Thymus (tissue), 11 donors: Measurements from ENCODE around the gene CSRNP3. TPM values are rescaled to one million over a fixed set of nuclear protein-coding genes. Genes with fewer than 3 reads are reported as not detected.
A peak's percentile ranks its signal among the peaks of the same experiment; 100 is the strongest.

Source experiments
- DNase-seq, 9 donors: peaks; one replicate each; pipeline ENCODE4 v3.0.0-alpha.2; 2013; ENCODE audit warnings: low spot score in 9 of 9, low read depth in 6 of 9, missing footprints in 1 of 9
- H3K27ac ChIP-seq, 2 donors: one replicate each; pipeline ENCODE4 v1.5.1; 2013; ENCODE audit warnings: control low read depth in 1 of 2, low read depth in 1 of 2, low read length in 1 of 2, mild to moderate bottlenecking in 1 of 2, moderate library complexity in 1 of 2
- H3K27me3 ChIP-seq, 2 donors: one replicate each; pipeline ENCODE4 v1.5.1; 2013; ENCODE audit warnings: low read length in 1 of 2; ENCODE audit not compliant: control insufficient read depth in 2 of 2, insufficient read depth in 1 of 2
- H3K36me3 ChIP-seq, 2 donors: one replicate each; pipeline ENCODE4 v1.5.1; 2013; ENCODE audit warnings: low read length in 1 of 2, mild to moderate bottlenecking in 1 of 2, moderate library complexity in 1 of 2; ENCODE audit not compliant: control insufficient read depth in 2 of 2, insufficient read depth in 2 of 2
- H3K4me1 ChIP-seq, 2 donors: one replicate each; pipeline ENCODE4 v1.5.1; 2013; ENCODE audit warnings: low read length in 2 of 2; ENCODE audit not compliant: control insufficient read depth in 2 of 2, insufficient read depth in 2 of 2
- H3K4me3 ChIP-seq, 2 donors: one replicate each; pipeline ENCODE4 v1.5.1; 2013; ENCODE audit warnings: low read length in 2 of 2, control low read depth in 1 of 2, mild to moderate bottlenecking in 1 of 2
- H3K9me3 ChIP-seq, 2 donors: one replicate each; pipeline ENCODE4 v1.5.1; 2013; ENCODE audit warnings: low read length in 1 of 2, mild to moderate bottlenecking in 1 of 2; ENCODE audit not compliant: control insufficient read depth in 2 of 2, insufficient read depth in 1 of 2
- WGBS: extraction: QIAGEN DNeasy Blood & Tissue Kit; methylation state at CpG from one replicate; pipeline ENCODE4 v1.1.7; 2013; 5-methylcytosine and 5-hydroxymethylcytosine counted together
- polyA plus RNA-seq: library from polyadenylated mRNA; stranded (reverse); fragments of 200-250 nt; gene quantifications from one replicate; pipeline ENCODE4 v1.2.3, GENCODE V29; 2013
- total RNA-seq: library from RNA; stranded (reverse); fragments of 120-200 nt; gene quantifications from one replicate; pipeline ENCODE4 v1.2.4, GENCODE V29; 2013
- donor health status: healthy.

The CSRNP3 gene
- total and polyA plus RNA-seq, 2 donors, result 0.68 to 1.7 TPM

- Histone ChIP-seq H3K27me3 (no peaks in the 10 kb centered on the region), H3K9me3 (no peaks in the 10 kb centered on the region), H3K27ac (no peak overlapping the region), H3K4me3 (no peak overlapping the region), H3K4me1 (no peaks in the 10 kb centered on the region), H3K36me3 (no peaks in the 10 kb centered on the region)
- DNase-seq, result no peak
- WGBS, result 95% methylated on average over 6 of the region's 6 CpGs
Observed at GRCh38 chr2:165623783-165624469, 154.4 kb downstream of the CSRNP3 start.

GRCh38 chr2:165624470-165624800, 154.9 kb downstream of the CSRNP3 start:
- WGBS, result 80% methylated on average over 1 of the region's 1 CpG
- Histone ChIP-seq H3K36me3 (no peaks in the 10 kb centered on the region), H3K4me1 (no peaks in the 10 kb centered on the region), H3K4me3 (no peak overlapping the region), H3K27me3 (no peaks in the 10 kb centered on the region), H3K9me3 (no peaks in the 10 kb centered on the region), H3K27ac (no peak overlapping the region)
- DNase-seq, result no peak

- H3K9me3 ChIP-seq, result no peaks in the 10 kb centered on the region
- 96% methylated on average over 3 of the region's 3 CpGs for WGBS
- H3K4me3 ChIP-seq, result no peak overlapping the region
- H3K27me3 ChIP-seq, result no peaks in the 10 kb centered on the region
- no peak overlapping the region for H3K27ac ChIP-seq
- H3K36me3 ChIP-seq, result no peaks in the 10 kb centered on the region
- no peak for DNase-seq
- H3K4me1 ChIP-seq, result peaks cover 0 to 4% of the 10 kb centered on the region in 2 donors
Observed at GRCh38 chr2:165627470-165627869, 158.0 kb downstream of the CSRNP3 start.

GRCh38 chr2:165629776-165630175, 160.3 kb downstream of the CSRNP3 start:
- Histone ChIP-seq H3K27me3 (no peaks in the 10 kb centered on the region), H3K4me3 (no peak overlapping the region), H3K9me3 (no peaks in the 10 kb centered on the region), H3K4me1 (peaks cover 0 to 4% of the 10 kb centered on the region in 2 donors), H3K36me3 (no peaks in the 10 kb centered on the region), H3K27ac (no peak overlapping the region)
- 8% methylated on average over 2 of the region's 2 CpGs for WGBS
- peak in 6 of 9 donors; percentile 9 to 64 (median 16) for DNase-seq

GRCh38 chr2:165630236-165630635, 160.7 kb downstream of the CSRNP3 start:
- H3K9me3 ChIP-seq, result no peaks in the 10 kb centered on the region
- 70% methylated on average over 3 of the region's 3 CpGs for WGBS
- H3K27ac ChIP-seq, result no peak overlapping the region
- H3K27me3 ChIP-seq, result no peaks in the 10 kb centered on the region
- H3K36me3 ChIP-seq, result no peaks in the 10 kb centered on the region
- H3K4me3 ChIP-seq, result no peak overlapping the region
- DNase-seq, result no peak
- H3K4me1 ChIP-seq, result peaks cover 0 to 4% of the 10 kb centered on the region in 2 donors

GRCh38 chr2:165631089-165631488, 161.6 kb downstream of the CSRNP3 start:
- Histone ChIP-seq H3K36me3 (no peaks in the 10 kb centered on the region), H3K4me3 (no peak overlapping the region), H3K9me3 (no peaks in the 10 kb centered on the region), H3K27me3 (no peaks in the 10 kb centered on the region), H3K27ac (no peak overlapping the region), H3K4me1 (peaks cover 0 to 4% of the 10 kb centered on the region in 2 donors)
- no peak for DNase-seq
- whole genome bisulfite sequencing, result 83% methylated on average over 4 of the region's 4 CpGs

- Histone ChIP-seq H3K36me3 (no peaks in the 10 kb centered on the region), H3K4me3 (no peak overlapping the region), H3K27me3 (no peaks in the 10 kb centered on the region), H3K4me1 (peaks cover 0 to 4% of the 10 kb centered on the region in 2 donors), H3K27ac (no peak overlapping the region), H3K9me3 (no peaks in the 10 kb centered on the region)
- DNase-seq, result no peak
- WGBS, result 96% methylated on average over 2 of the region's 2 CpGs
Observed at GRCh38 chr2:165632594-165632993, 163.1 kb downstream of the CSRNP3 start.

GRCh38 chr2:165633431-165633830, 163.9 kb downstream of the CSRNP3 start:
- 93% methylated on average over 3 of the region's 3 CpGs for WGBS
- peaks cover 0 to 4% of the 10 kb centered on the region in 2 donors for H3K4me1 ChIP-seq
- no peak overlapping the region for H3K4me3 ChIP-seq
- no peaks in the 10 kb centered on the region for H3K27me3 ChIP-seq
- H3K27ac ChIP-seq, result no peak overlapping the region
- H3K36me3 ChIP-seq, result no peaks in the 10 kb centered on the region
- no peaks in the 10 kb centered on the region for H3K9me3 ChIP-seq
- DNase-seq, result no peak

GRCh38 chr2:165634282-165634681, 164.8 kb downstream of the CSRNP3 start:
- Histone ChIP-seq H3K4me3 (no peak overlapping the region), H3K27me3 (no peaks in the 10 kb centered on the region), H3K27ac (no peak overlapping the region), H3K36me3 (no peaks in the 10 kb centered on the region), H3K4me1 (peaks cover 0 to 4% of the 10 kb centered on the region in 2 donors), H3K9me3 (no peaks in the 10 kb centered on the region)
- DNase-seq, result no peak
- 99% methylated on average over 4 of the region's 4 CpGs for WGBS
